Parathyroid adenoma (tissue), 2 donors: Measurements from ENCODE around the gene CCND2.

Source experiments
- H2AFZ ChIP-seq: fragments of 300-600 bp; sonication (generic); one replicate; pipeline ENCODE4 v1.7.0; 2017; ENCODE audit warnings: antibody characterized with exemption, mild to moderate bottlenecking
- H3K27ac ChIP-seq: fragments of 300-600 bp; sonication (generic); one replicate; pipeline ENCODE4 v1.7.0; 2017
- H3K27me3 ChIP-seq: fragments of 300-600 bp; sonication (generic); one replicate; pipeline ENCODE4 v1.7.0; 2017; ENCODE audit warnings: low read length; ENCODE audit not compliant: control insufficient read depth, insufficient read depth
- H3K36me3 ChIP-seq: fragments of 300-600 bp; sonication (generic); one replicate; pipeline ENCODE4 v1.7.0; 2017; ENCODE audit warnings: low read length; ENCODE audit not compliant: control insufficient read depth, insufficient read depth
- H3K4me1 ChIP-seq: fragments of 300-600 bp; sonication (generic); one replicate; pipeline ENCODE4 v1.7.0; 2017; ENCODE audit warnings: control low read depth
- H3K4me2 ChIP-seq: fragments of 300-600 bp; sonication (generic); one replicate; pipeline ENCODE4 v1.7.0; 2017; ENCODE audit warnings: low read length
- H3K4me3 ChIP-seq: fragments of 300-600 bp; sonication (generic); one replicate; pipeline ENCODE4 v1.7.0; 2017; ENCODE audit warnings: low read depth, low read length
- H3K79me2 ChIP-seq: fragments of 300-600 bp; sonication (generic); one replicate; pipeline ENCODE4 v1.7.0; 2017; ENCODE audit warnings: control low read depth
- H3K9ac ChIP-seq: fragments of 300-600 bp; sonication (generic); one replicate; pipeline ENCODE4 v1.7.0; 2017; ENCODE audit warnings: mild to moderate bottlenecking
- H3K9me3 ChIP-seq: fragments of 300-600 bp; sonication (generic); one replicate; pipeline ENCODE4 v1.7.0; 2017; ENCODE audit warnings: low read length; ENCODE audit not compliant: control insufficient read depth
- CTCF ChIP-seq: fragments of 300-600 bp; sonication (generic); IDR thresholded peaks from one replicate; pipeline ENCODE4 v1.7.0; 2017; ENCODE audit warnings: antibody characterized with exemption, mild to moderate bottlenecking
- donor health status: primary hyperparathyroidism.

Gene CCND2

GRCh38 chr12:4292341-4293073 lies 18.9 kb downstream of the CCND2 start:
- H2AFZ ChIP-seq = no peak overlapping the region
- no peak overlapping the region for H3K4me2 ChIP-seq
- H3K9me3 ChIP-seq = no peaks in the 10 kb centered on the region
- no peaks in the 10 kb centered on the region for H3K36me3 ChIP-seq
- H3K27me3 ChIP-seq = no peaks in the 10 kb centered on the region
- no peak overlapping the region for H3K9ac ChIP-seq
- peaks cover 35% of the 10 kb centered on the region for H3K79me2 ChIP-seq
- no peak for TF ChIP-seq CTCF
- H3K4me3 ChIP-seq = no peak overlapping the region
- peaks cover 22% of the 10 kb centered on the region for H3K4me1 ChIP-seq
- H3K27ac ChIP-seq = no peak overlapping the region

- no peak for TF ChIP-seq CTCF
- Histone ChIP-seq H3K4me1 (peaks cover 19% of the 10 kb centered on the region), H3K4me2 (no peak overlapping the region), H3K27me3 (no peaks in the 10 kb centered on the region), H3K9ac (no peak overlapping the region), H3K79me2 (peaks cover 35% of the 10 kb centered on the region), H3K36me3 (no peaks in the 10 kb centered on the region), H3K4me3 (no peak overlapping the region), H3K9me3 (no peaks in the 10 kb centered on the region), H3K27ac (no peak overlapping the region), H2AFZ (no peak overlapping the region)
Observed at GRCh38 chr12:4293299-4293965, 19.9 kb downstream of the CCND2 start.

- Histone ChIP-seq H3K9me3 (no peaks in the 10 kb centered on the region), H3K36me3 (no peaks in the 10 kb centered on the region), H2AFZ (no peak overlapping the region), H3K4me1 (peaks cover 18% of the 10 kb centered on the region), H3K4me3 (no peak overlapping the region), H3K27ac (no peak overlapping the region), H3K4me2 (no peak overlapping the region), H3K27me3 (no peaks in the 10 kb centered on the region), H3K79me2 (peaks cover 35% of the 10 kb centered on the region), H3K9ac (no peak overlapping the region)
- TF ChIP-seq CTCF = no peak
Observed at GRCh38 chr12:4293966-4294505, 20.5 kb downstream of the CCND2 start.

- H3K79me2 ChIP-seq = peaks cover 30% of the 10 kb centered on the region
- H3K9me3 ChIP-seq = no peaks in the 10 kb centered on the region
- H3K4me2 ChIP-seq = no peak overlapping the region
- H3K4me1 ChIP-seq = peaks cover 2% of the 10 kb centered on the region
- no peaks in the 10 kb centered on the region for H3K27me3 ChIP-seq
- TF ChIP-seq CTCF = no peak
- H3K9ac ChIP-seq = no peak overlapping the region
- no peaks in the 10 kb centered on the region for H3K36me3 ChIP-seq
- H3K4me3 ChIP-seq = no peak overlapping the region
- H2AFZ ChIP-seq = no peak overlapping the region
- no peak overlapping the region for H3K27ac ChIP-seq
Observed at GRCh38 chr12:4296751-4297150, 23.2 kb downstream of the CCND2 start.
